Measurements from ENCODE around the gene LEAP2.

- TF ChIP-seq CTCF (IDR thresholded peaks at IDR 0.05), result no peak
- no peak for TF ChIP-seq POLR2AphosphoS5 (IDR thresholded peaks at IDR 0.05)
These were observed 2.7 kb upstream of the LEAP2 start for GRCh38 chr5:132870801-132871200.

Measured in prostate gland (tissue), 2 donors.